ENCODE results near the gene PTAFR. TPM values are rescaled to one million over a fixed set of nuclear protein-coding genes. Genes with fewer than 3 reads are reported as not detected.
A peak's percentile ranks its signal among the peaks of the same experiment; 100 is the strongest.

Gene PTAFR
- total and polyA plus RNA-seq, 2 donors (not counting 1 experiment from before 2014, with no cell fraction given), result 5.9 to 6.2 TPM

DNA sequence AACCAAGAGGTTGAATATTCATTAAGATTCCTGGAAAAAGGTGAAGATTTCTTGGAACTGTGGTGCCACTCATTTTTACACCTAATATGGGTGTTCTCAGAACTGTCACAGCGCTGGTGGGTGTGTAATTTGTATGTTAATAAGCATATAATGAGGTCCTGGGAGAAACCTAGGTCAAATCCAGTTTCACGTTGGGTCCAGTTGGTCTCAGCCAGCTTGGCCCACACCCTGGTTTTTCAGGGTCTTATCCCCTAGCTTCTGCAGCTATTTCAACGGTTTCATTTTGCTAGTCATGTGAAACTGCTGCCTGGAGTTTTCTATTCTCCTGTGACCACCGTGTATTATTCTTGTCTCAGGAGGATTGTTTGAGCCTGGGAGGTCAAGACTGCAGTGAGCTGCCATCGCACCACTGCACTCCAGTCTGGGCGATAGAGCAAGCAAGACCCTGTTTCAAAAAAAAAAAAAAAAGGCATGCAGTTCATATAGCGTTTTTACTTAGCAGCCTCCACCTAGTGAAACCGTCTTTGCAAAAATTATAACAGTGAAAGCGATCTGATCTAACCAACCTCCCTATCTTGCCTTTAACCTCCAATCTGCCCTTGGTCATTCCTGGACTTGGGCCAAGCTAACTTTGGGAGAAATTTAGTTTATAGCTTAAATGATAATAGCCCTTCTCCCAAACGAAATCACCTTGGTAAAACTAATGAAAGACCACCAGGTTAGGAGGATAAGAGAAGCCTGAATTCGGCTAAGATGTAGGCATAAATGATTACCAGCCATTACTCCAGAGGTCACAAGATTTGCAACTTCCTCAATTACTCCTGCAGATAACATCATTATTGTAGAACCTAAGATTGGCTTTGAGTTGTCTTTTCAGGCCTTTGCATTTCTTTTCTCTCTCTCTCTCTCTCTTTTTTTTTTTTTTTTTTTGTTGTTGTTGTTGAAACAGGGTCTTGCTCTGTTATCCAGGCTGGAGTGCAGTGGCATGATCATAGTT, 44.0 kb downstream of the PTAFR start:
- no peak for TF ChIP-seq EZH2 (IDR thresholded peaks at IDR 0.05; ENCODE audit: borderline replicate concordance, insufficient read depth, low read depth, low read length, poor library complexity, severe bottlenecking)
- TF ChIP-seq, protein P1, sequence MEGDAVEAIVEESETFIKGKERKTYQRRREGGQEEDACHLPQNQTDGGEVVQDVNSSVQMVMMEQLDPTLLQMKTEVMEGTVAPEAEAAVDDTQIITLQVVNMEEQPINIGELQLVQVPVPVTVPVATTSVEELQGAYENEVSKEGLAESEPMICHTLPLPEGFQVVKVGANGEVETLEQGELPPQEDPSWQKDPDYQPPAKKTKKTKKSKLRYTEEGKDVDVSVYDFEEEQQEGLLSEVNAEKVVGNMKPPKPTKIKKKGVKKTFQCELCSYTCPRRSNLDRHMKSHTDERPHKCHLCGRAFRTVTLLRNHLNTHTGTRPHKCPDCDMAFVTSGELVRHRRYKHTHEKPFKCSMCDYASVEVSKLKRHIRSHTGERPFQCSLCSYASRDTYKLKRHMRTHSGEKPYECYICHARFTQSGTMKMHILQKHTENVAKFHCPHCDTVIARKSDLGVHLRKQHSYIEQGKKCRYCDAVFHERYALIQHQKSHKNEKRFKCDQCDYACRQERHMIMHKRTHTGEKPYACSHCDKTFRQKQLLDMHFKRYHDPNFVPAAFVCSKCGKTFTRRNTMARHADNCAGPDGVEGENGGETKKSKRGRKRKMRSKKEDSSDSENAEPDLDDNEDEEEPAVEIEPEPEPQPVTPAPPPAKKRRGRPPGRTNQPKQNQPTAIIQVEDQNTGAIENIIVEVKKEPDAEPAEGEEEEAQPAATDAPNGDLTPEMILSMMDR (IDR thresholded peaks at IDR 0.05), result no peak
- no peaks in the 10 kb centered on the region for H3K27me3 ChIP-seq (replicated peaks in 1 of 4; ENCODE audit: control extremely low read depth in 1 of 4, control insufficient read depth in 3 of 4, insufficient read depth in 4 of 4, low read length in 3 of 4)
- Mint-ChIP-seq H3K27ac (peak overlapping the region; percentile 78), H3K4me1 (peaks cover 61% of the 10 kb centered on the region), H3K27me3 (no peaks in the 10 kb centered on the region), H3K9me3 (ENCODE audit: insufficient read depth) (no peaks in the 10 kb centered on the region), H3K4me3 (peak overlapping the region; percentile 46)
- H3K4me3 ChIP-seq (ENCODE audit: control extremely low read depth in 1 of 5, extremely low read depth in 1 of 5, insufficient read depth in 1 of 5, low read depth in 2 of 5, low read length in 4 of 5), result no peak overlapping the region
- no peaks in the 10 kb centered on the region for H4K20me1 ChIP-seq (ENCODE audit: control insufficient read depth, insufficient read depth, low read length, poor library complexity, severe bottlenecking)
- no peak overlapping the region for H2AFZ ChIP-seq (ENCODE audit: insufficient read depth, low read depth, low read length, poor library complexity, severe bottlenecking)
- peak; percentile 34 for DNase-seq
- no peaks in the 10 kb centered on the region for H3K36me3 ChIP-seq (replicated peaks in 1 of 2; ENCODE audit: control extremely low read depth in 1 of 2, control insufficient read depth in 1 of 2, extremely low read depth in 1 of 2, insufficient read depth in 2 of 2, low read length in 1 of 2)
- H3K79me2 ChIP-seq (ENCODE audit: control insufficient read depth, insufficient read depth, low read length), result no peaks in the 10 kb centered on the region
- H3K4me2 ChIP-seq (replicated peaks; ENCODE audit: low read depth, low read length, poor library complexity, severe bottlenecking), result peak overlapping the region; percentile 22
- peaks cover 0 to 6% (median 0%) of the 10 kb centered on the region in 3 donors for H3K9me3 ChIP-seq (ENCODE audit: control extremely low read depth in 1 of 3, control insufficient read depth in 2 of 3, insufficient read depth in 1 of 3, low read length in 2 of 3)
- no peak overlapping the region for H3K9ac ChIP-seq (ENCODE audit: low read length)
- ChIA-PET CTCF (no interaction called here), POLR2A (interaction anchor here (0.7 kb wide), 1 partner anchor 152 kb away, joined by 12 read pairs; no protein-coding TSS in a partner anchor)
- WGBS (ENCODE audit: insufficient coverage), result 4% methylated on average over 5 of the region's 11 CpGs
- H3K27ac ChIP-seq (ENCODE audit: low read length in 2 of 2), result no peak overlapping the region
- intact Hi-C loops (cut with micrococcal nuclease), result no loop called here
- no peak for ATAC-seq (ENCODE audit: low read depth)
- peaks cover 43 to 56% of the 10 kb centered on the region in 2 donors for H3K4me1 ChIP-seq (ENCODE audit: control insufficient read depth in 2 of 2, insufficient read depth in 2 of 2, low read length in 2 of 2)

DNA sequence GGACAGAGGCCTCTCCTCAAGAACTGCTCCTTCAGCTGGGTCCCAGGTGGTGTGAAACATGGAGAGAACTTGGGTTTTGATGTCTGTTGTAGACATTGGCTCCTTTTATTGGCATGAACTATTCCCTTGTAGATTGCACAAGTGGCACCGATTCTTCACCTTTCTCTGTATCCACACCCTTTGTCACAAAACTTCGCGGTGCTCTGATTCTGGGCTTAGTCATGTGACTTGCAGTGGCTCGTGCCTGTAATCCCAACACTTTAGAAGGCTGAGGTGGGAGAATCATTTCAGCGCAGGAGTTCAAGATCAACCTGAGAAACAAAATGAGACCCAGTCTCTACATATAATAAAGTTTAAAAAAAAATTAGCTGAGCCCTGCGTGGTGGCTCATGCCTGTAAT, 45.6 kb downstream of the PTAFR start:
- ATAC-seq (ENCODE audit: low read depth) (no peak), DNase-seq (no peak)
- ChIA-PET POLR2A (no interaction called here), CTCF (interaction anchor here (0.7 to 1.1 kb wide), 2 partner anchors 15 to 39 kb away, joined by 4 to 5 read pairs; no protein-coding TSS in a partner anchor)
- H3K9me3 Mint-ChIP-seq (ENCODE audit: insufficient read depth), result no peaks in the 10 kb centered on the region
- no peak overlapping the region for H3K4me3 Mint-ChIP-seq
- H2AFZ ChIP-seq (ENCODE audit: insufficient read depth, low read depth, low read length, poor library complexity, severe bottlenecking), result no peak overlapping the region
- H3K4me3 ChIP-seq (ENCODE audit: control extremely low read depth in 1 of 5, extremely low read depth in 1 of 5, insufficient read depth in 1 of 5, low read depth in 2 of 5, low read length in 4 of 5), result no peak overlapping the region
- H3K27me3 Mint-ChIP-seq, result no peaks in the 10 kb centered on the region
- peaks cover 0 to 6% (median 0%) of the 10 kb centered on the region in 3 donors for H3K9me3 ChIP-seq (ENCODE audit: control extremely low read depth in 1 of 3, control insufficient read depth in 2 of 3, insufficient read depth in 1 of 3, low read length in 2 of 3)
- intact Hi-C loops (cut with micrococcal nuclease), result no loop called here
- peaks cover 67% of the 10 kb centered on the region for H3K4me1 Mint-ChIP-seq
- H3K79me2 ChIP-seq (ENCODE audit: control insufficient read depth, insufficient read depth, low read length), result no peaks in the 10 kb centered on the region
- H3K27me3 ChIP-seq (replicated peaks in 1 of 4; ENCODE audit: control extremely low read depth in 1 of 4, control insufficient read depth in 3 of 4, insufficient read depth in 4 of 4, low read length in 3 of 4), result no peaks in the 10 kb centered on the region
- no peaks in the 10 kb centered on the region for H3K36me3 ChIP-seq (replicated peaks in 1 of 2; ENCODE audit: control extremely low read depth in 1 of 2, control insufficient read depth in 1 of 2, extremely low read depth in 1 of 2, insufficient read depth in 2 of 2, low read length in 1 of 2)
- peaks cover 53 to 64% of the 10 kb centered on the region in 2 donors for H3K4me1 ChIP-seq (ENCODE audit: control insufficient read depth in 2 of 2, insufficient read depth in 2 of 2, low read length in 2 of 2)
- peak overlapping the region; percentile 37 for H3K27ac Mint-ChIP-seq
- no peak overlapping the region for H3K4me2 ChIP-seq (replicated peaks; ENCODE audit: low read depth, low read length, poor library complexity, severe bottlenecking)
- TF ChIP-seq, protein P1 (IDR thresholded peaks at IDR 0.05), result no peak
- TF ChIP-seq EZH2 (IDR thresholded peaks at IDR 0.05; ENCODE audit: borderline replicate concordance, insufficient read depth, low read depth, low read length, poor library complexity, severe bottlenecking), result no peak
- H4K20me1 ChIP-seq (ENCODE audit: control insufficient read depth, insufficient read depth, low read length, poor library complexity, severe bottlenecking), result no peaks in the 10 kb centered on the region
- H3K27ac ChIP-seq (ENCODE audit: low read length in 2 of 2), result no peak overlapping the region
- H3K9ac ChIP-seq (ENCODE audit: low read length), result no peak overlapping the region
- WGBS (ENCODE audit: insufficient coverage), result 100% methylated on average over 2 of the region's 6 CpGs

All from B cell (primary cell).